ENCODE results near the gene PLET1.

DNA sequence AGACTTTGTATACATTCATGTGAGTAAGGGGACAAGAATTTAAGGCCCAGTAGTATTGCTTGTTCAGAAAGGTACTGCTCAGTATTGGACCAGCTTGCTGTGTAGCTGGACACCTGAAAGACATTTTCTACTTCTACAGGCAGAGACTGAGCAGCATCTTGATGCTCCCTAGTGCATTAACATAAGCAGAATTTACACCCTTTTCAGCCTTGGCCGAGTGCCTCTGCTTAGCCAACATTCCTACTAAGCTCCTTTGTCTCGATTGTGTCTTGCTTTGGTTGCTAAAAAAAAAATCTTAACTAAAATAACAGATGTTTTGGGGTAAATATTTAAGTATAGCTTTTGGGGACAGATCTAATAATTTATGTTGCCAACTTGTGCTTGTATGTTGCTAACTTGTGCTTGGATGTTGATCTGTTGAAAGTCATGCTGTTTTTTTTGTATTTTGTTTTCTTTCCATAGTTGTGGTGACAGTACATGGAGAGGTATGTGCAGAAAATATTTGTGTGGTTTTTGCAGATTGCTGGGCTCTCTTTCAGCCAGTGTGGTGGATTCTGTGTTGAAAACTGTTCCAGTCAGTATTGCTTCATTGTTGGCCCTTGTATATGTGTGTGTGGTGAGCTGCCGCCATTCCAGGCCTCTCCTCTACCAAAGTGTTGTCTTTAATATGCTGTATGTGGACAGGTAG lies 30.8 kb downstream of the PLET1 start:
- TF ChIP-seq, protein P1, sequence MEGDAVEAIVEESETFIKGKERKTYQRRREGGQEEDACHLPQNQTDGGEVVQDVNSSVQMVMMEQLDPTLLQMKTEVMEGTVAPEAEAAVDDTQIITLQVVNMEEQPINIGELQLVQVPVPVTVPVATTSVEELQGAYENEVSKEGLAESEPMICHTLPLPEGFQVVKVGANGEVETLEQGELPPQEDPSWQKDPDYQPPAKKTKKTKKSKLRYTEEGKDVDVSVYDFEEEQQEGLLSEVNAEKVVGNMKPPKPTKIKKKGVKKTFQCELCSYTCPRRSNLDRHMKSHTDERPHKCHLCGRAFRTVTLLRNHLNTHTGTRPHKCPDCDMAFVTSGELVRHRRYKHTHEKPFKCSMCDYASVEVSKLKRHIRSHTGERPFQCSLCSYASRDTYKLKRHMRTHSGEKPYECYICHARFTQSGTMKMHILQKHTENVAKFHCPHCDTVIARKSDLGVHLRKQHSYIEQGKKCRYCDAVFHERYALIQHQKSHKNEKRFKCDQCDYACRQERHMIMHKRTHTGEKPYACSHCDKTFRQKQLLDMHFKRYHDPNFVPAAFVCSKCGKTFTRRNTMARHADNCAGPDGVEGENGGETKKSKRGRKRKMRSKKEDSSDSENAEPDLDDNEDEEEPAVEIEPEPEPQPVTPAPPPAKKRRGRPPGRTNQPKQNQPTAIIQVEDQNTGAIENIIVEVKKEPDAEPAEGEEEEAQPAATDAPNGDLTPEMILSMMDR (IDR thresholded peaks at IDR 0.05): no peak
- TF ChIP-seq POLR2A (IDR thresholded peaks at IDR 0.05): no peak
